Chondrocyte (in vitro differentiated cells): Measurements from ENCODE around the gene SCCPDH. TPM values are rescaled to one million over a fixed set of nuclear protein-coding genes. Genes with fewer than 3 reads are reported as not detected.

ENCODE experiments used
- DNase-seq: peaks from one replicate; pipeline ENCODE4 v3.0.0; 2021; ENCODE audit warnings: mixed read lengths, low spot score
- H3K27ac Mint-ChIP-seq: one replicate; pipeline ENCODE4 v1.8.0; 2021; ENCODE audit warnings: mild to moderate bottlenecking, moderate library complexity, mixed read lengths; ENCODE audit not compliant: unreplicated experiment
- H3K27me3 Mint-ChIP-seq: 2 replicates; pipeline ENCODE4 v1.8.0; 2021; ENCODE audit warnings: low read depth, mixed read lengths
- H3K36me3 Mint-ChIP-seq: 2 replicates; pipeline ENCODE4 v1.8.0; 2021; ENCODE audit warnings: low read depth, mixed read lengths
- H3K4me1 Mint-ChIP-seq: 2 replicates; pipeline ENCODE4 v1.8.0; 2021; ENCODE audit warnings: low read depth, mild to moderate bottlenecking, mixed read lengths
- H3K4me3 Mint-ChIP-seq: one replicate; pipeline ENCODE4 v1.8.0; 2021; ENCODE audit warnings: mild to moderate bottlenecking, moderate library complexity, mixed read lengths; ENCODE audit not compliant: unreplicated experiment
- H3K9me3 Mint-ChIP-seq: 2 replicates; pipeline ENCODE4 v1.8.0; 2021; ENCODE audit warnings: low read depth, mixed read lengths
- total RNA-seq: library from RNA; stranded (reverse); gene quantifications from 3 replicates; pipeline ENCODE4 v1.2.1, GENCODE V29; 2021
- TF ChIP-seq, protein P1 (sequence below): fragments of 200-600 bp; sonication (generic); IDR thresholded peaks from 2 replicates; pipeline ENCODE4 v1.5.0; 2021; ENCODE audit warnings: antibody characterized with exemption, mild to moderate bottlenecking, moderate library complexity

The SCCPDH gene
- total RNA-seq, 1 donor from 2014 or later: 33.5 TPM

DNA sequence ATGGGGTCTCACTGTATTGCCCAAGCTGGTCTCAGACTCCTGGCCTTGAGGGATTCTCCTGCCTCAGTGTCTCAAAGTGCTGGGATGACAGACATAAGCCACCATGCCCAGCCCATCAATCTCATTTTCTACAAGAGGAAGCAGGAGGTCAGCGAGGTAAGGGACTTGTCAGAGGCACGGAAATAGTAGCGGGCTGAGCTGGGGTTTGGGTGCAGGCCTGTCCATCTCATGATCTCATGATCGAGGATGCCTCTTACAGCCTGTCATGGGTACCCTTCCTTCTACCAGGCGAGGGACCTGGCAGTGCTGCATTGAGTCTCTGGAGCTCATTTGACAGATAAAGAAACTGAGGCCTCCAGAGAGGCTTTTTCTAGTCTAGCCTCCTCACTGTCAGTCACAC, 28.5 kb upstream of the SCCPDH start:
- TF ChIP-seq, protein P1, sequence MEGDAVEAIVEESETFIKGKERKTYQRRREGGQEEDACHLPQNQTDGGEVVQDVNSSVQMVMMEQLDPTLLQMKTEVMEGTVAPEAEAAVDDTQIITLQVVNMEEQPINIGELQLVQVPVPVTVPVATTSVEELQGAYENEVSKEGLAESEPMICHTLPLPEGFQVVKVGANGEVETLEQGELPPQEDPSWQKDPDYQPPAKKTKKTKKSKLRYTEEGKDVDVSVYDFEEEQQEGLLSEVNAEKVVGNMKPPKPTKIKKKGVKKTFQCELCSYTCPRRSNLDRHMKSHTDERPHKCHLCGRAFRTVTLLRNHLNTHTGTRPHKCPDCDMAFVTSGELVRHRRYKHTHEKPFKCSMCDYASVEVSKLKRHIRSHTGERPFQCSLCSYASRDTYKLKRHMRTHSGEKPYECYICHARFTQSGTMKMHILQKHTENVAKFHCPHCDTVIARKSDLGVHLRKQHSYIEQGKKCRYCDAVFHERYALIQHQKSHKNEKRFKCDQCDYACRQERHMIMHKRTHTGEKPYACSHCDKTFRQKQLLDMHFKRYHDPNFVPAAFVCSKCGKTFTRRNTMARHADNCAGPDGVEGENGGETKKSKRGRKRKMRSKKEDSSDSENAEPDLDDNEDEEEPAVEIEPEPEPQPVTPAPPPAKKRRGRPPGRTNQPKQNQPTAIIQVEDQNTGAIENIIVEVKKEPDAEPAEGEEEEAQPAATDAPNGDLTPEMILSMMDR: no peak
- Mint-ChIP-seq H3K27me3 (no peaks in the 10 kb centered on the region), H3K4me1 (peaks cover 19% of the 10 kb centered on the region), H3K9me3 (peaks cover 13% of the 10 kb centered on the region), H3K36me3 (peaks cover 3% of the 10 kb centered on the region), H3K4me3 (no peak overlapping the region), H3K27ac (no peak overlapping the region)
- DNase-seq: no peak

DNA sequence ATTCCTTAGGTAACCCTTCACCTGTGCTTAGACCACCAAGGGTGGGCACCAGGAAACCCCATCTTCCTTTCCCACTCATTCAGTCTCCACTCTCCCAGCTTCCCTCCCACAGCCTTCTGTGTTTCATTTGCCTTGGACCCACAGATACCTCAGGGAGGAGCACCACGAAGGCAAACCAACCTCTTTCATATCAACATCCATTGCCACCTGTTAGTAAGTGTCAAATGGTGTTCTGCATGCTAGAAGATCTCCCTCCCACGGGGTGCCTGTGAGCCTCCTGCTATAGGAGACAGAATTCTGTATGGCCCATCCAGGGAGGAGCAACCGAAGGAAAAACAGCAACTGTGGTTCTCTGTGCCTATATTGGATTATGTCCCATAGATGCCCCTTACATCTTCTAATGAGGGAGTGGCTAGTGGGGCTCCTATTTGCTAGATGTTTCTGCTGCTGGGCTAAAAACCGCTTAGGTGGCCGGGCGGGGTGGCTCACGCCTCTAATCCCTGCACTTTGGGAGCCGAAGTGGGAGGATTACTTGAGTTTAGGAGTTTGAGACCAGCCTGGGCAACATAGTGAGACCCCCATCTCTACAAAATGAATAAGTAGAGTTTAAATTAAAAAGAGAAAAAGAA, 25.6 kb upstream of the SCCPDH start:
- H3K4me3 Mint-ChIP-seq: peak overlapping the region; percentile 67
- no peaks in the 10 kb centered on the region for H3K27me3 Mint-ChIP-seq
- peaks cover 3% of the 10 kb centered on the region for H3K36me3 Mint-ChIP-seq
- peak overlapping the region; percentile 62 for H3K27ac Mint-ChIP-seq
- no peak for DNase-seq
- H3K9me3 Mint-ChIP-seq: peaks cover 11% of the 10 kb centered on the region
- H3K4me1 Mint-ChIP-seq: peaks cover 14% of the 10 kb centered on the region
- TF ChIP-seq, protein P1: no peak

DNA sequence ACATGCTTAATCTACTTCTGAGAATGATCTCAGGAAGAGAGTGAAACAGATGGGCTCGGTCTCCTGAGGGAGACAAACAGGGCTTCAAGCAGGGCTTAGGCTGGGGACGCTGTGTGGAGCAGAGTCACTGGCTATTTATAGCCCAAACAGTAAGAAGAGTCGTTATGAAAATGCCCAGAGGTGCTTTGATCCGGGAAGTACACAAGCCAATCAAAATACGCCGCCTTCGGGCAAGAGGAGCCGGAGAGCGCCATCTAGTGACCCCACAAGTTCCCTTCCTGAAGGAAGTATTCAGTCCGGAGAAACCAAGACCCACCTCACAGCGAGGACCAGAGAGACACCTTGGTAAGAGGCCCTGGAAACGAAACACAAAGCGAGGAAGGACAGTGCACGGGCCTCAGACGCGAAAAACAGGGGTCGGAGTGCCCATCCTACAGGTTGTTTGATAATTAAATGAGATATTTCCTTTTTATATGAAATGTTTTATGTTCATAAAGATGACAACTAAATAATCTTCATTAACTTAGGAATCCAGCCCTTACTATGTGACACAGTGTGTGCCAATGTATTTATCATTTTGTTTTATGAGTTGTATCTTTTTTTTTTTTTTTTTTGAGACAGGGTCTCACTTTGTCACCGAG, 25.0 kb upstream of the SCCPDH start:
- peak overlapping the region; percentile 67 for H3K4me3 Mint-ChIP-seq
- H3K27ac Mint-ChIP-seq: peak overlapping the region; percentile 62
- no peak for DNase-seq
- TF ChIP-seq, protein P1: peak; percentile 95
- H3K27me3 Mint-ChIP-seq: no peaks in the 10 kb centered on the region
- H3K9me3 Mint-ChIP-seq: peaks cover 7% of the 10 kb centered on the region
- H3K36me3 Mint-ChIP-seq: peaks cover 3% of the 10 kb centered on the region
- peaks cover 20% of the 10 kb centered on the region for H3K4me1 Mint-ChIP-seq

DNA sequence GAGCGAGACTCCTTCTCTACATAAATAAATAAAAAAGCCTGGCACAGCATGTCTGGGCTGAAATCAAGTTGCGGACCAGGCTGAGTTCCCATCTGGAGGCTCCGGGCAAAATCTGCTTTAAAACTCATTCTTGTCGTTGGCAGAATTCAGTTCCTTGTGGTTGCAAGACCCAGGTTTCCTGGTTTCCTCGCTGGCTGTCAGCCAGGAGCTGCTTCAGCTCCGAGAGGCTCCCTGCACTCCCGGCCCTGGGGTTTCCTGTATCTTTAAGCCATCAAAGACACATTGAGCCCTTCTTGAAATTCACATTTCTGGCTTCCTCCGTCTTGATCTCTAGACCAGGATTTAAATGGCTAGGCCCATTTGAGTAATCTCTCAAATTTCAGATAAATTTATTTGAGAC, 20.6 kb upstream of the SCCPDH start:
- Mint-ChIP-seq H3K4me3 (no peak overlapping the region), H3K36me3 (no peaks in the 10 kb centered on the region), H3K9me3 (no peaks in the 10 kb centered on the region), H3K27ac (peak overlapping the region; percentile 93), H3K4me1 (peaks cover 45% of the 10 kb centered on the region), H3K27me3 (no peaks in the 10 kb centered on the region)
- TF ChIP-seq, protein P1: no peak
- no peak for DNase-seq

DNA sequence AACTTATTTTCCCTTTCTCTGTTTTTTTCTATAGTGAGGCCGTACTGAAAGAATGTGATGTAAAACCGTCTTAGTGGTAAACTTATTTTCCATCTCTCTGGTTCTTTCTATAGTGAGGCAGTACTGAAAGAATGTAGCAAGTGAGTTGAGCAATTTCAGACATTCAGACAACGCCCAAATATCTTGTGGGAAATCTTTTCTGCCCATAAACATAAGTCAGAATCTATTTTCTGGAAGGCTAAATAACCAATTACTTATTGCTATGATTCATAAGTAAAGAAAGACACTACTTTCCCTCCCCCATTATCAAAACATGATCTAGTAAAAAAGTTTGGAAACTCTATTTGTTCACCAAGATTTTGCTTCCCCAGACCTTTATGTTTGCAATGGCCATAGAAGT, 18.8 kb upstream of the SCCPDH start:
- Mint-ChIP-seq H3K27ac (peak overlapping the region; percentile 93), H3K27me3 (no peaks in the 10 kb centered on the region), H3K4me3 (peak overlapping the region; percentile 0), H3K9me3 (peaks cover 6% of the 10 kb centered on the region), H3K36me3 (no peaks in the 10 kb centered on the region), H3K4me1 (peaks cover 37% of the 10 kb centered on the region)
- TF ChIP-seq, protein P1: no peak
- DNase-seq: no peak
